Large intestine (tissue), 3 donors: ENCODE results near the gene ACBD3. TPM values are rescaled to one million over a fixed set of nuclear protein-coding genes. Genes with fewer than 3 reads are reported as not detected.
A peak's percentile ranks its signal among the peaks of the same experiment; 100 is the strongest.

Experiments used
- DNase-seq, 2 donors: peaks; one replicate each; pipeline versions ENCODE4 v3.0.0 to v3.0.0-alpha.2; 2013
- H3K27ac ChIP-seq: one replicate; pipeline ENCODE4 v1.5.1; 2013; ENCODE audit warnings: low read length
- H3K27me3 ChIP-seq: 2 replicates; pipeline ENCODE4 v1.6.1; 2013; ENCODE audit warnings: low read length; ENCODE audit not compliant: control insufficient read depth, insufficient read depth
- H3K36me3 ChIP-seq: 2 replicates; pipeline ENCODE4 v1.6.1; 2013; ENCODE audit warnings: low read length; ENCODE audit not compliant: control insufficient read depth, insufficient read depth
- H3K4me1 ChIP-seq: one replicate; pipeline ENCODE4 v1.6.1; 2013; ENCODE audit warnings: low read length; ENCODE audit not compliant: control insufficient read depth, insufficient read depth
- H3K4me3 ChIP-seq: one replicate; pipeline ENCODE4 v1.5.1; 2013; ENCODE audit warnings: low read length
- H3K9me3 ChIP-seq: one replicate; pipeline ENCODE4 v1.6.1; 2013; ENCODE audit warnings: mild to moderate bottlenecking, low read depth, low read length, moderate library complexity; ENCODE audit not compliant: control insufficient read depth
- WGBS: methylation state at CpG from one replicate; pipeline ENCODE4 v1.1.5; 2013; ENCODE audit warnings: low lambda C conversion rate; ENCODE audit not compliant: insufficient coverage; 5-methylcytosine and 5-hydroxymethylcytosine counted together
- polyA plus RNA-seq: library from polyadenylated mRNA; unstranded; fragments of 120-200 nt; gene quantifications from one replicate; pipeline ENCODE4 v1.2.1, GENCODE V29; 2013

Gene ACBD3
- polyA plus RNA-seq, 1 donor, result 41.5 TPM

GRCh38 chr1:226100436-226101391 is 85.8 kb downstream of the ACBD3 start:
- WGBS, result 0% methylated on average over 2 of the region's 32 CpGs
- Histone ChIP-seq H3K4me1 (peaks cover 8% of the 10 kb centered on the region), H3K4me3 (peak overlapping the region; percentile 27), H3K27ac (no peak overlapping the region), H3K9me3 (no peaks in the 10 kb centered on the region), H3K27me3 (peaks cover 3% of the 10 kb centered on the region), H3K36me3 (no peaks in the 10 kb centered on the region)
- peak in 1 of 2 donors; percentile 51 for DNase-seq

- WGBS, result no CpG with 5 or more reads among the region's 3 CpGs
- Histone ChIP-seq H3K9me3 (no peaks in the 10 kb centered on the region), H3K36me3 (no peaks in the 10 kb centered on the region), H3K27ac (no peak overlapping the region), H3K4me1 (peaks cover 8% of the 10 kb centered on the region), H3K27me3 (peaks cover 3% of the 10 kb centered on the region), H3K4me3 (no peak overlapping the region)
- no peak for DNase-seq
Observed at GRCh38 chr1:226098870-226099835, 87.4 kb downstream of the ACBD3 start.

- Histone ChIP-seq H3K27ac (no peak overlapping the region), H3K36me3 (no peaks in the 10 kb centered on the region), H3K9me3 (no peaks in the 10 kb centered on the region), H3K4me3 (no peak overlapping the region), H3K27me3 (peaks cover 3% of the 10 kb centered on the region), H3K4me1 (peaks cover 8% of the 10 kb centered on the region)
- DNase-seq, result peak in 1 of 2 donors; percentile 18
- no CpG with 5 or more reads among the region's 5 CpGs for WGBS
Observed at GRCh38 chr1:226097866-226098625, 88.5 kb downstream of the ACBD3 start.

GRCh38 chr1:226095286-226095685 is 91.3 kb downstream of the ACBD3 start:
- H3K27me3 ChIP-seq, result no peaks in the 10 kb centered on the region
- H3K4me3 ChIP-seq, result no peak overlapping the region
- H3K4me1 ChIP-seq, result peaks cover 4% of the 10 kb centered on the region
- WGBS, result 83% methylated on average over 1 of the region's 2 CpGs
- H3K9me3 ChIP-seq, result no peaks in the 10 kb centered on the region
- H3K36me3 ChIP-seq, result no peaks in the 10 kb centered on the region
- H3K27ac ChIP-seq, result no peak overlapping the region
- no peak for DNase-seq

Other genes starting within 250 kb of the ACBD3 start
- gene LEFTY2, start 245.5 kb downstream of the ACBD3 start, polyA plus RNA-seq, result 0.25 TPM
- 16.7 TPM for gene SDE2, start 187.4 kb downstream of the ACBD3 start, polyA plus RNA-seq
- gene H3-3A, start 124.0 kb downstream of the ACBD3 start, polyA plus RNA-seq, result 750 TPM
- gene MIXL1, start 36.9 kb upstream of the ACBD3 start, polyA plus RNA-seq, result 0.28 TPM
- 5.4 TPM for gene LIN9, start 122.4 kb upstream of the ACBD3 start, polyA plus RNA-seq
- gene PARP1, start 221.4 kb upstream of the ACBD3 start, polyA plus RNA-seq, result 63.0 TPM